GM19397 (cell line): ENCODE data around the gene TCAF1.
"Not testable (repeated sequence)": the region's sequence is repeated elsewhere in the genome, so short reads cannot be mapped to it uniquely, and the experiment has no call there.

ENCODE experiments used
- ATAC-seq: cut with Tn5 transposase; IDR thresholded peaks from one replicate; pipeline ENCODE4 v1.9.1; 2021; ENCODE audit warnings: mild to moderate bottlenecking, moderate library complexity; ENCODE audit not compliant: unreplicated experiment

Gene TCAF1

DNA sequence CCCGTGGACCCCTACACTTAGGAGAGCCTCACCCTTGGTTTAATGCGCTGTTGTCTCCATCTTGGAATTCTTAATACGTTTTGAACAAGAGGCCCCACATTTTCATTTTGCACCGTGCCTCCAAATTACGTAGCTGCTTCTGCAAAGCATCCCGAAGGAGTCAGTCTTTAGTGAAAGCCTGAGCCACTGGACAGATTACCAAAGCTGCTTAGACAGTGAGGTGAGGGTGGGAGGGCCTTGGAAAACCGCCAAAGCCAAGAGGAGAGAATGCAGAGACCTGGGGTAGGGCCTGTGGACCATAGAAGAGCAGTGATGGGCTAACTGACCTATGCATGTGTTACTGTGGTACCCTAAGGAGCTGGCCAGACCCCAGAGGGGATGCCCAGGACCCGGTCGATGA is 4.2 kb upstream of the TCAF1 start:
- ATAC-seq, result no peak

DNA sequence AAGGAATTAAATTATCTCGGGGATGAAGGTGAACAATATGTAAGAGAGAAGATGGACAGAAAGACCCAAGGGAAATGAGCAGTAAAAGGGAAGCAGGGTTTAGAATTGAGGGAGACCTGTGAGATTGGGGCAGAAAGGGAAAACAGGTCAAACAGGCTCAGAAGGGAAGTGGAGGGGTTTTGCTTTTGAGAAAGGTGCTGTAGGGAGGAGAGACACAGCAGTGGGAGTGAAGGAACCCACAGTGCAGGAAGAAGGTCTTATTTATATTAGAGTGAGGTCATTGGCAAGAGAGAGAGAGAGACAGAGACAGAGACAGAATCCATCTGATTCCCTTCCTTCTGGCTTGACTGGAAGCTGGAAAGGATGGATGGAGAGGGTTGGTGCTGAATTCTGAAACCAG is 3.5 kb upstream of the TCAF1 start:
- no peak for ATAC-seq

- no peak for ATAC-seq
Observed at GRCh38 chr7:143902332-143902899, 440 bp upstream of the TCAF1 start.

- no peak for ATAC-seq
Observed at GRCh38 chr7:143901332-143901667, 676 bp downstream of the TCAF1 start.

- ATAC-seq, result no peak
Observed at GRCh38 chr7:143900230-143900766, 1.7 kb downstream of the TCAF1 start.

DNA sequence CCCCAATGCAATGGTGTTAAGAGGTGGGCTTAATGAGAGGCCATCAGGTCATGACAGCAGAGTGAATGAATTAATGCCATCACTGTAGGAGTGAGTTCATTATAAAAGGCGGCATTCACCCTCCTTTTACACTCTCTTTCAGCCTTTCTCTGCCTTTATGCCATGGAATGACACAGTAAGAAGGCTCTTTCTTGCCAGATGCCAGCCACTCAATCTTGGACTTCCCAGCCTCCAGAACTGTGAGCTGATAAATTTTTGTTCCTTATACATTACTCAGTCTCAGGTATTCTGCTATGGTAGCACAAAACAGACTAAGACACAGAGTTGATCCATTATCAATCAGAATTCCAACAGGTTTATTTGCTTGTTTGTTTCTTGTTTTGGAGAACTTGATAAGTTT is 3.2 kb downstream of the TCAF1 start:
- no peak for ATAC-seq

GRCh38 chr7:143896667-143897066 is 5.3 kb downstream of the TCAF1 start:
- no peak for ATAC-seq

DNA sequence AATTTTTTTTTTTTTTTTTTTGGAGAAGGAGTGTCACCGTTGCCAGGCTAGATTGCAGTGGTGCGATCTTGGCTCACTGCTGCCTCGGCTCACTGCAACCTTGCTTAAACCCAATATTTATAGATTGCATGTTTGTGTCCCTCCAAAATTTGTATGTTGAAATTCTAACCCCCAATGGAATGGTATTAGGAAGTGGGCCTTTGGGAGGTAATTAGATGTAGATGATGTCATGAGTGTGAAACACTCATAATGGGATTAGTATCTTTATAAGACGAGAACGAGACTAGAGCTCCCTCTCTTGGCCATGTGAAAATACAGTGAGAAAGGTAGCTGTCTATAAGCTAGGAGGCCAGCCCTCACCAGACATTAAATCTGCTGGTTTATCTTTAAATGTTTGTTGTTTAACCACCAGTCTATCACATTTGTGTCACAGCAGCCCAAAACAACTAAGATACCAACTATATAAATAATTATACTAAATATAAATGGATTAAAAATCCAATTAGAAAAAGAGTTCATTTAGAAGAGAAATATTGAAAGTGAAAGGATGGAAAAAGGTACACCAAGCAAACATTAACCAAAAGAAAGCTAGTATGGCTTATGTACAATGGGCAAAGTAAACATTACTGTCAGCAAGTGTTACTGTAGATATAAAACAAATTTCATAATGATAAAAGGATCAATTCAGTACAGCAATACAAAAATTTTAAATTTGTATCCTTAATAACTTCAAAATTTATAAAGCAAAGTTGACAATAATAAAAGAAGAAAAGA is 9.3 kb downstream of the TCAF1 start:
- peak; percentile 99 for ATAC-seq

- ATAC-seq, result no peak
Observed at GRCh38 chr7:143891457-143891856, 10.5 kb downstream of the TCAF1 start.

DNA sequence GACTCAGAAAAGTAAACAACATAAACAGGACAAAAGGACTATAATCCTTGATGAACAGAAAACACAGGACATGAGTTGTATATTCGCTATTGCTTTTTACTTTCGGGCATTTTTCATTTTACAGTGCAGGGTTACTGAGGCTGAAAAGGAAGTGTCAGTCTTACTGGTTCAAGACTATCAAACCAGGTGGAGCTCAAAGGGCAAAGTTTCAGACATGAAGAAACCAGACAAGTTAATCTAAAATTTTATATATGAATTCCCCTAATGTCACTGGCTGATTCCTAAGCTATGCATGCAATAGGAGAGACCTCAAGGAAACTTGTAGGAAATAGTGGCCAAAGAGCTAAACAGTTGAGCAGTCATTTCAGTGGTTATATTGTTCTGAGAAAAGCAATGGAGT is 11.4 kb downstream of the TCAF1 start:
- no peak for ATAC-seq

- no peak for ATAC-seq
Observed at GRCh38 chr7:143889068-143889467, 12.9 kb downstream of the TCAF1 start.

- ATAC-seq, result no peak
Observed at GRCh38 chr7:143886826-143887477, 15.0 kb downstream of the TCAF1 start.

DNA sequence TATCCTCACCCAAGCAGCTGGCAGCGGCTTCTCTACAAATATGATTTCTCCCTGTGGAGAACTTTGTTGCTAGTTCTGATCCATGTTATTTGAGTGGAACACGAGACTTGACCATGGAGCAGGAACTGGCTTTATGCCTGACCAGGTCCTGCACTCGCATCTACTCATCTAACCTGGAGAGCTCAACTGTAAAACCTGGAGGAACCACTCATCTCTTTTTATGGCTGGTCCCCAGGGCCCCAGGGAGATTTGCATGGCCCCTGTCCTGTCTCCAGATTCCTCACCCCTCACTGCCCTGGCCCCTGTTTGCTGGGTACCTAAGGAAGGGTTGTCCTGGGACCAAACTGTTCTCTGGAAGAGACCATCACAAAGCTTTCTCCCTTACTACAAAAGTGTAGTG is 16.0 kb downstream of the TCAF1 start:
- ATAC-seq, result no peak

DNA sequence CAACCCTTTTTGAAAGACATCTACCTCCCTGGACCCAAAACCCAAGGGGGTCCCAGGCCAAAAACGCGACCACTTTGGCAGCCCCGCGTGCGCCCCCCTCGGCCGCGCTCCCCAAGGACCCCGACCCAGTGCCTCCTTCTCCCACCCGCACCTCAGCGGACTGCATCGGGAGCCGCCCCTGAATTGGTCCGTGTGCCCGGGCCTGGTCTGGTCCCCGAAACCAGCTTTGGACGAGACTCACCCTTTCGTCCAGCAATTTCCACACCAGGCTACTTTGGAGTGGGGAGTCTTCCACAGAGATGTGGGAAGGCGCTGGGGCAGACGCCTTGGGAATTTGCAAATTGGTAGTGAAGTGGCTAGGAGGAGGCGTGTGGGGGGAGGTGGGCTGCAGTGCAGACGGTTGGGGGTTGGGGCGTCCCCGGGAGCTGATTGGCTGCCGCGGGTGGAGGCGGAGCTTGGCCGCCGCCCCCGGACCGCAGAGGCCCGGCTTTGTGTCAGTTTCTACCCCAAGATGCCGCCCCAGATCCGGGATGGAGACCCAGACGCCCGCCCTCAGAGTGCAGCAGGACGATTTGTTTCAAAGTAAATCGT is 16.9 kb downstream of the TCAF1 start:
- peak; percentile 86 for ATAC-seq

DNA sequence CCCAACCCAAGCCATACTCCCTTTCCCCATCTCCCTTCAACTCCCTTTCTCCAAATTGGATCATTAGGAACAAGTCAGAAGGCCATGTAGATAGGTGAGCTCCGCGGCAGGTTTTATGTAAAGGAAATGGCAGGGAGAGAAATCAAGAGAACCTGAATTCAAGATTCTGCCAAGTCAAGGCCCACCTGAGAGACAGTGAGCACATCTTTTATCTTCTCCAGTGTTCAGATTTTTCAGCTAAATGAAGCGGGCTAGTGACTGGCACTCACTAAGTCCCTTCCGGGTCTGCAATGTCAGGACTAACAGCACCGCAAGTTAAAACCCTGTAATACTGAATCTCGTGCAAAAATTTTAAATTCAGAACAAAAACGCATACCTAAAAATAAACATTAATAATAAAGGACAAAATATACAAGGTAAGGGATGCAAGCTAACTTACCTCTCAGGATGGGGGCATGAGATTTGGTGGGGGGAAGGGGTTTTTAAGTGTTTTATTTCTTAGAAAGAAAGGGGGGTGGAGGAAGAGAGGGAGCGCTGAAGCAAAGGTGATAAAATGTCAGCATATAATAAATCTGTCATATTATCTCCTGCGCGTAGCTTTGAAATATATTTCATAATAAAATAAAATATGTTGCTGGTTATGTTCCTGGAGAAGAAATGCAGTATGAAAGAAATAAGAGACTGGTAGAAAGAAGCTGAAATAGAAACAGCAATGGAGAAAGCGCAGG is 17.6 kb downstream of the TCAF1 start:
- no peak for ATAC-seq

GRCh38 chr7:143882604-143883078 is 19.3 kb downstream of the TCAF1 start:
- ATAC-seq, result no peak

DNA sequence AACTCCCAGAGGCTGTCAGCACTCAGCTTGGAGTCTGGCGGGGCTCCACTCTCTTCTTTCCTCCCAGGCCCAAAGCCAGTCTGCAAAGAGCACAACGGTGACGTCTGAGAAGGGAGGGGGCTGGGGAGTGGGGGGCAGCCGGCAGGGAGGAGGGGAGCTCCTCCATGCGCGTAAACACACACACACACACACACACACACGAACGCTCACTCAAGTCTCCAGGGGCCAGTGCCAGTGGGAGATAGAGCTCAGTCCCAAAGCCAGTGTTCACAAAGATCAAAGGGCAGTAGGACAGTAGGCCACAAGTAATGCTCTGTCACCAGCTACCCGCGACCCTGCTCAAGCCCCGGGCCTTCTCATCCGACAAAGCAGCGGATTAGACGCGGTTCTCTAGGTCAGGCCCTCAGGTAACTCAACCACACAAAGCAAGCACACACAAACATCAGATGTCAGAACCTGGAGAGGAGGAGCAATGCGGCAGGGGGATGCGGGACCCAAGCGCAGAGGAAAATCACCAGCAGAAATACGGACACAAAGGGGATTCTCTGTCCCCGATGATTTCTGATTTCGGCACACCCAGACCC is 19.9 kb downstream of the TCAF1 start:
- no peak for ATAC-seq

- ATAC-seq, result no peak
Observed at GRCh38 chr7:143878884-143879283, 23.1 kb downstream of the TCAF1 start.

DNA sequence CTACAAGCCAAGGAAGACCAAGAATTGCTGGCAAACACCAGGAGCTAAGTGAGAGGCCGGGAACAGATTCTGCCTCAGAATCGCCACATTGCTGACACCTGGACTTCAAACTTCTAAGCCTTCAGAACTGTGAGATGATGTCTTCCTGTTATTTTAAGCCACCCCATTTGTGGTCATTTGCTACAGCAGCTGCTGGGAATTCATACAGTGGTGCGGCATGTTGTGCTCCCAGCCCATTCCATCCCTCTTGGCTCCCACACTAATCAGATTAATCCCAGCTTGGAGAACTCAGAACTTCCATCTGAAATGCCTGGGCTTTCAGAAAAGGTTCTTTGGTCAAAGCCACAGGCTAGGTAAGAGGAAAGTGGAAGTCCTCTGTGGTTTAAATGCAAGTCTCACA is 24.9 kb downstream of the TCAF1 start:
- ATAC-seq, result no peak

- no peak for ATAC-seq
Observed at GRCh38 chr7:143876218-143876617, 25.8 kb downstream of the TCAF1 start.

DNA sequence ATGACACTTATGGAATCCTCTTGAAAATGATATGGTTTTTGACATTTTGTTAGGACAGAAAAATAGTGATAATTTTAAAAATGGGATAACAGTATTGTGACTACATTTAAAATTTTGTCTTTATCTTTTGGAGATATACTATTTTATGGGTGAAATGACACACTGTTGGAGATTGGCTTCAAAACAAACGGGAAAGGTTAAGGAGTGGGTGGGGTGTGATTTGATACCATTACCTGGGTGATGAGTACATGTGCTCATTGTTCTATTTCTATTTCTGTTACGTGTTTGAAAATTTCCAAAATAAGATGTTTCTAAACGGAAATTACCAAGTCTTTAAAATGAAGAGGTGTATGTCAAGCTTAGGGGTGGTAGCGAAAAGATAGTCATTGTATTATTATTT is 28.7 kb downstream of the TCAF1 start:
- ATAC-seq, result not testable (repeated sequence)
